GM10847 (cell line): Measurements from ENCODE around the gene EGLN1.

Experiments
- POLR2A ChIP-seq: IDR thresholded peaks from 2 replicates; pipeline ENCODE4 v1.6.1; 2011; ENCODE audit not compliant: insufficient read length; ENCODE audit errors: extremely low read depth

EGLN1 gene

GRCh38 chr1:231408528-231409094, 13.5 kb downstream of the EGLN1 start:
- TF ChIP-seq POLR2A: no peak

GRCh38 chr1:231407547-231408396, 14.3 kb downstream of the EGLN1 start:
- TF ChIP-seq POLR2A: no peak

GRCh38 chr1:231407049-231407448, 15.0 kb downstream of the EGLN1 start:
- no peak for TF ChIP-seq POLR2A

GRCh38 chr1:231404318-231404717, 17.8 kb downstream of the EGLN1 start:
- no peak for TF ChIP-seq POLR2A

GRCh38 chr1:231401478-231401877, 20.6 kb downstream of the EGLN1 start:
- no peak for TF ChIP-seq POLR2A

- TF ChIP-seq POLR2A: no peak
Observed at GRCh38 chr1:231397886-231398671, 24.0 kb downstream of the EGLN1 start.

- no peak for TF ChIP-seq POLR2A
Observed at GRCh38 chr1:231396643-231397042, 25.4 kb downstream of the EGLN1 start.

- no peak for TF ChIP-seq POLR2A
Observed at GRCh38 chr1:231395998-231396390, 26.1 kb downstream of the EGLN1 start.

GRCh38 chr1:231395076-231395997, 26.8 kb downstream of the EGLN1 start:
- no peak for TF ChIP-seq POLR2A

- TF ChIP-seq POLR2A: no peak
Observed at GRCh38 chr1:231393668-231394067, 28.4 kb downstream of the EGLN1 start.

- no peak for TF ChIP-seq POLR2A
Observed at GRCh38 chr1:231392389-231393131, 29.5 kb downstream of the EGLN1 start.

- TF ChIP-seq POLR2A: no peak
Observed at GRCh38 chr1:231390071-231390470, 32.0 kb downstream of the EGLN1 start.

GRCh38 chr1:231387770-231388669, 34.1 kb downstream of the EGLN1 start:
- no peak for TF ChIP-seq POLR2A
